Lower leg skin (tissue), 4 donors: ENCODE data around the gene CATSPERB. TPM values are rescaled to one million over a fixed set of nuclear protein-coding genes. Genes with fewer than 3 reads are reported as not detected.
"Not testable (repeated sequence)": the region's sequence is repeated elsewhere in the genome, so short reads cannot be mapped to it uniquely, and the experiment has no call there.

Source experiments
- DNase-seq, 2 donors: peaks; one replicate each; pipeline ENCODE4 v3.0.0-alpha.2; 2019; ENCODE audit warnings: low spot score in 2 of 2
- H3K4me3 ChIP-seq: fragments of 200-600 bp; sonication (generic); 2 replicates; pipeline ENCODE4 v1.5.1; 2017; ENCODE audit warnings: mild to moderate bottlenecking, low read depth; ENCODE audit not compliant: poor library complexity, severe bottlenecking
- CTCF ChIP-seq, 3 donors: fragments of 450-650 bp; IDR thresholded peaks; one replicate each; pipeline ENCODE4 v1.5.1; 2016; ENCODE audit warnings: antibody characterized with exemption in 3 of 3, mild to moderate bottlenecking in 3 of 3, moderate library complexity in 2 of 3
- POLR2A ChIP-seq, 2 donors: fragments of 450-650 bp; IDR thresholded peaks; one replicate each; pipeline ENCODE4 v1.6.1; 2016 to 2017; ENCODE audit warnings: antibody characterized with exemption in 2 of 2, mild to moderate bottlenecking in 1 of 2, moderate library complexity in 1 of 2
- WGBS, 2 donors: methylation state at CpG; one replicate each; pipeline ENCODE4 v1.1.5; 2018; 5-methylcytosine and 5-hydroxymethylcytosine counted together
- intact Hi-C: fragments of 100-400 bp; cut with DNase I; formaldehyde crosslinking; loops from one replicate; pipeline ENCODE4 v1.15.0; 2023; ENCODE audit warnings: low total_unique reads
- total RNA-seq, 4 donors: library from RNA; depleted of rRNA; stranded (reverse); fragments of >200 nt; gene quantifications; one replicate each; pipeline ENCODE4 v1.1.0, GENCODE V29; 2016

Gene CATSPERB
- total RNA-seq, 4 donors from 2014 or later, result 0.21 to 1.3 (median 0.44) TPM

GRCh38 chr14:91694643-91695042, 37.2 kb downstream of the CATSPERB start:
- TF ChIP-seq CTCF (IDR thresholded peaks at IDR 0.05) (no peak), POLR2A (IDR thresholded peaks at IDR 0.05) (no peak)
- H3K4me3 ChIP-seq, result no peak overlapping the region
- intact Hi-C loops, result no loop called here
- WGBS, 2 donors, result 55 to 66% methylated on average over 2 of the region's 2 CpGs
- no peak for DNase-seq

DNA sequence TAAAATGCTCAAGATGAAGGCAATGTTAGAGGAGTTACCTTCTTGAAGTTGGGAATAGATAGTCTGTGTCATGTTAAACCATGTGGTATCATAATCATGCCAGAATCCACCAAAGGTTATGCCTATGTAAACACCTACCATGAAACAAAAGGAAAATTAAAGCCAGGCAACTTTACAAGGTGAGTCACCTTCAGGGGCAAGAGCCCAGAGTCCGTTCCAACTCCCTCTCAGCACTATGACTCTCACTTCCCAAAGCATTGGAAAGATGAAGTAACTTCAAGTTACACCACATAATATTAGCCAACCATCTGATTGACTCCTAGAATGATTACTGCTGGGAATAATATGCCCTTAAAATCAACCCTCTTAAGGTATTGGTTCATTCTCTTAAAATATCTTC, 38.5 kb downstream of the CATSPERB start:
- DNase-seq, result no peak
- 23 to 27% methylated on average over 1 of the region's 1 CpG for WGBS, 2 donors
- intact Hi-C loops, result no loop called here
- no peak overlapping the region for H3K4me3 ChIP-seq
- TF ChIP-seq CTCF (IDR thresholded peaks at IDR 0.05), result no peak
- TF ChIP-seq POLR2A (IDR thresholded peaks at IDR 0.05), result no peak

- TF ChIP-seq POLR2A (IDR thresholded peaks at IDR 0.05), result no peak
- no peak for TF ChIP-seq CTCF (IDR thresholded peaks at IDR 0.05)
- DNase-seq, result no peak
- 85 to 91% methylated on average over 7 of the region's 7 CpGs for WGBS, 2 donors
- no peak overlapping the region for H3K4me3 ChIP-seq
- intact Hi-C loops, result no loop called here
Observed at GRCh38 chr14:91692075-91692474, 39.8 kb downstream of the CATSPERB start.

DNA sequence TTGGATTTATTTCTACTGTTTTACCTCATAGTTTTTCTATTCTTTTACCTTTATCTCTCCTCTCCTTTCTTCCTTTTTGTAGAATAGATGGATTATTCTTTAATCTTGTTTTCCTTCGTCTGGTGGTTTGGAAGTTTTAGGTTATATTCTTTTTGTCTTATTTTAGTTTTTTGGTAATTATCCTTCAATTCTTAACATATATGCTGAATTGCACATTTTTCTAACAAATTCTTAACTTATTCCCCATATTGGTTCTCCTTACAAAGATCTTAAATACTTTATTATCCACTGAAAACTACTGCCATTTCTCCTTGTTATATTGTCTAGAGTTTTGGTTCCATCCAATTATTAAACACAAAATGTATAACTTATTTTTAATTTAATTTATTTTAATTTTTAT, 42.3 kb downstream of the CATSPERB start:
- intact Hi-C loops, result no loop called here
- TF ChIP-seq POLR2A (IDR thresholded peaks at IDR 0.05) (no peak), CTCF (IDR thresholded peaks at IDR 0.05) (no peak)
- no peak for DNase-seq
- H3K4me3 ChIP-seq, result no peak overlapping the region
- 89 to 90% methylated on average over 1 of the region's 1 CpG for WGBS, 2 donors

- DNase-seq, intact Hi-C loops, H3K4me3 ChIP-seq: not testable (repeated sequence)
- 91 to 94% methylated on average over 4 of the region's 4 CpGs for whole genome bisulfite sequencing, 2 donors
Observed at GRCh38 chr14:91687436-91687835, 44.5 kb downstream of the CATSPERB start.

- TF ChIP-seq POLR2A (IDR thresholded peaks at IDR 0.05), result no peak
- no peak for TF ChIP-seq CTCF (IDR thresholded peaks at IDR 0.05)
- no peak for DNase-seq
- intact Hi-C loops, result no loop called here
- 35 to 50% methylated on average over 1 of the region's 1 CpG for WGBS, 2 donors
- H3K4me3 ChIP-seq, result no peak overlapping the region
Observed at GRCh38 chr14:91685600-91685999, 46.3 kb downstream of the CATSPERB start.
